RWPE2 (cell line): ENCODE measurements around the gene MTHFS.

ENCODE experiments used
- ATAC-seq: fragments of 200-7000 bp; cut with Tn5 transposase; 3 replicates; pipeline ENCODE4 v1.9.1; 2021; ENCODE audit warnings: low read depth
- DNase-seq: peaks from one replicate; pipeline ENCODE4 v3.0.0-alpha.2; 2020; ENCODE audit warnings: low spot score
- H3K27ac ChIP-seq: fragments of 450-650 bp; 2 replicates; pipeline ENCODE4 v1.5.1; 2017; ENCODE audit warnings: mild to moderate bottlenecking; ENCODE audit not compliant: poor library complexity, severe bottlenecking
- H3K27me3 ChIP-seq: fragments of 250-450 bp; sonication (Bioruptor Pico); 2 replicates; pipeline ENCODE4 v1.5.1; 2021; ENCODE audit warnings: mild to moderate bottlenecking, moderate library complexity; ENCODE audit not compliant: insufficient read depth, poor library complexity, severe bottlenecking
- H3K36me3 ChIP-seq: fragments of 250-450 bp; sonication (Bioruptor Pico); 2 replicates; pipeline ENCODE4 v1.5.1; 2020; ENCODE audit warnings: low read depth, mild to moderate bottlenecking, moderate library complexity
- H3K4me1 ChIP-seq: fragments of 250-450 bp; sonication (Bioruptor Pico); 2 replicates; pipeline ENCODE4 v1.5.1; 2021; ENCODE audit warnings: mild to moderate bottlenecking, moderate library complexity; ENCODE audit not compliant: insufficient read depth, poor library complexity, severe bottlenecking
- H3K4me3 ChIP-seq: fragments of 250-450 bp; sonication (Bioruptor Pico); 2 replicates; pipeline ENCODE4 v1.5.1; 2021; ENCODE audit warnings: mild to moderate bottlenecking, moderate library complexity; ENCODE audit not compliant: severe bottlenecking
- H3K9me3 ChIP-seq: fragments of 250-450 bp; sonication (Bioruptor Pico); 2 replicates; pipeline ENCODE4 v1.5.1; 2021; ENCODE audit warnings: mild to moderate bottlenecking, moderate library complexity; ENCODE audit not compliant: severe bottlenecking
- CTCF ChIP-seq: fragments of 450-650 bp; IDR thresholded peaks from one replicate; pipeline ENCODE4 v1.5.1; 2017; ENCODE audit warnings: mild to moderate bottlenecking, moderate library complexity; ENCODE audit not compliant: poor library complexity, severe bottlenecking

Gene MTHFS

GRCh38 chr15:79844221-79844620 is 52.6 kb downstream of the MTHFS start:
- Histone ChIP-seq H3K27me3 (no peaks in the 10 kb centered on the region), H3K27ac (no peak overlapping the region), H3K36me3 (peaks cover 31% of the 10 kb centered on the region), H3K9me3 (no peaks in the 10 kb centered on the region), H3K4me3 (no peak overlapping the region), H3K4me1 (no peaks in the 10 kb centered on the region)
- ATAC-seq (no peak), DNase-seq (no peak)
- no peak for TF ChIP-seq CTCF

- no peaks in the 10 kb centered on the region for H3K27me3 ChIP-seq
- no peaks in the 10 kb centered on the region for H3K9me3 ChIP-seq
- ATAC-seq = no peak
- no peak overlapping the region for H3K27ac ChIP-seq
- no peak for DNase-seq
- TF ChIP-seq CTCF = no peak
- H3K36me3 ChIP-seq = peaks cover 19% of the 10 kb centered on the region
- H3K4me3 ChIP-seq = no peak overlapping the region
- H3K4me1 ChIP-seq = no peaks in the 10 kb centered on the region
Measured at GRCh38 chr15:79837846-79838245, 59.0 kb downstream of the MTHFS start.

- H3K27ac ChIP-seq = no peak overlapping the region
- no peak for ATAC-seq
- H3K27me3 ChIP-seq = no peaks in the 10 kb centered on the region
- no peak for TF ChIP-seq CTCF
- DNase-seq = no peak
- H3K4me3 ChIP-seq = no peak overlapping the region
- peaks cover 7% of the 10 kb centered on the region; the same call in 1 of the 2 replicates for H3K36me3 ChIP-seq
- no peaks in the 10 kb centered on the region for H3K4me1 ChIP-seq
- no peaks in the 10 kb centered on the region for H3K9me3 ChIP-seq
Measured at GRCh38 chr15:79834495-79834894, 62.3 kb downstream of the MTHFS start.

- DNase-seq (no peak), ATAC-seq (no peak)
- Histone ChIP-seq H3K4me1 (no peaks in the 10 kb centered on the region), H3K4me3 (no peak overlapping the region), H3K27ac (no peak overlapping the region), H3K27me3 (no peaks in the 10 kb centered on the region), H3K36me3 (no peaks in the 10 kb centered on the region), H3K9me3 (no peaks in the 10 kb centered on the region)
- TF ChIP-seq CTCF = no peak
Measured at GRCh38 chr15:79832367-79833120, 64.3 kb downstream of the MTHFS start.

GRCh38 chr15:79831604-79832003 is 65.2 kb downstream of the MTHFS start:
- H3K9me3 ChIP-seq = no peaks in the 10 kb centered on the region
- DNase-seq (no peak), ATAC-seq (no peak)
- TF ChIP-seq CTCF = no peak
- no peaks in the 10 kb centered on the region for H3K27me3 ChIP-seq
- no peaks in the 10 kb centered on the region for H3K4me1 ChIP-seq
- no peak overlapping the region for H3K27ac ChIP-seq
- no peaks in the 10 kb centered on the region for H3K36me3 ChIP-seq
- H3K4me3 ChIP-seq = no peak overlapping the region
